ENCODE data around the gene MEIS3.
"Not testable (repeated sequence)": the region's sequence is repeated elsewhere in the genome, so short reads cannot be mapped to it uniquely, and the experiment has no call there.

- not testable (repeated sequence) for TF ChIP-seq CTCF (IDR thresholded peaks at IDR 0.05 in 2 of 3, conservative IDR thresholded peaks at IDR 0.05 in 1 of 3; ENCODE audit: borderline replicate concordance in 1 of 3, insufficient read depth in 1 of 3, low read depth in 2 of 3, low read length in 2 of 3); ZBTB33 (IDR thresholded peaks at IDR 0.05; ENCODE audit: extremely low read depth, insufficient replicate concordance, low read length)
Observed at GRCh38 chr19:47411696-47412095, 7.6 kb downstream of the MEIS3 start.
